GM21717 (cell line): ENCODE data around the gene ZCCHC14.
"Not testable (repeated sequence)": the region's sequence is repeated elsewhere in the genome, so short reads cannot be mapped to it uniquely, and the experiment has no call there.

Experiments
- ATAC-seq: cut with Tn5 transposase; IDR thresholded peaks from one replicate; pipeline ENCODE4 v1.9.1; 2021; ENCODE audit warnings: mild to moderate bottlenecking, moderate library complexity; ENCODE audit not compliant: unreplicated experiment

ZCCHC14 gene

DNA sequence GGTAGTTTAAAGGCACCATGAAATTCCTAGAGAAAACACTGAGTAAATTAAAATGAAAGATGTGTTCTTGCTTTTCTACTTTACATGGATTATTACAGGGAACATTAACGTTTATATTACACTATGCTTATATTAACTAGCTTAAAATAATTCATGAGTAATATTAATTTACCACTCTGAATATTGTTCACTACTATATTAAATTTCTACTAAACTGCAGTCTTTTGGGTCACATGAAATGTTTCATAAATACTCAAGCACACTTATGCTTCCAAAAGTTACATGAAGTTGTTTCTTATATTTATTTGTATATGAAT, 104.0 kb downstream of the ZCCHC14 start:
- ATAC-seq: no peak

DNA sequence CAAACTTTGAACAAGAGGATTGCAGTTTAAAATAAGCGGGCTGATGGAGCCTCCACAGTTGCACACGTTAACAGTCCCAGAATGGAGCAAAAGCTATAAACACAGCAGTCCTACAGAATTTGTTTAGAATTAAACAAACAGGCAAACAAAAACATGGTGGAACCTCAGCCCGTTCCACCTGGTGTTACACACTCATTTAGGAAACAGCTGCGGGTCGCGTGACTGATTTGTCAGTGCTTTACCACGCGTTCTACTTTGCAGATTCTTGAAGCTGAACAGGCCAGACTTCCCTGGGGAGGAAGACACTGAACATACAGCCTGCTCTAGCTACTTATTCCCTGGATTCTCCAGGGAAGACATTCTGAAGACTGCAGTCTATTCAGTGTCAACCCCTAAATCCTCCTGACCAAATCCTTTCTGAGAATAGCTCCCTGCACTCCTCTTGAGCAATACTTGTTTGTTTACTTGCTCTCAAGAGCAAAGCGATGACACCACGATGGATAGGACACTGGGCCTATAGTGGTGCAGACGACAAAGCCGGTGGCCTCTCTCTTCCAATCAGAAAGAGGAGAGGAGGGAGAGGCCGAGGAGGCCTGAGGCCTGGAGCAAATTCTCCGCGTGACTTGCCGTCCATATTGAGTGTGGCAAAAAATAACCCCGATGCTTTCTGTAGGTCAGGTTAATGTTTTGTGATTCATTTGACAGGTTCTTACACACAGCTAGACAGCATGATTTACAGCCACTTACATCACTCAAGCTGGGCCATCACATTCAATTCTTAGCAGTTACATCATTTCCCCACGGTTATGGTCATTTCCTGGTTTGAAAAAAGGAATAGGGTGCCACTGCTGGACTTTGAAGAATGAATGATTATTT, 104.6 kb downstream of the ZCCHC14 start:
- ATAC-seq: peak; percentile 49

DNA sequence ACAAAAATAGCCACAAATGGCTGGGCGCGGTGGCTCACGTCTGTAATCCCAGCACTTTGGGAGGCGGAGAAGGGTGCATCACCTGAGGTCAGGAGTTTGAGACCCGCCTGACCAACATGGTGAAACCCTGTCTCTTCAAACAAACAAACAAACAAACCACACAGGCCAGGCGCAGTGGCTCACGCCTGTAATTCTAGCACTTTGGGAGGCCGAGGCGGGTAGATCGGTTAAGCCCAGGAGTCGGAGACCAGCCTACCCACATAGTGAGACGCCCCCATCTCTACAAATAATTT, 108.0 kb downstream of the ZCCHC14 start:
- not testable (repeated sequence) for ATAC-seq

DNA sequence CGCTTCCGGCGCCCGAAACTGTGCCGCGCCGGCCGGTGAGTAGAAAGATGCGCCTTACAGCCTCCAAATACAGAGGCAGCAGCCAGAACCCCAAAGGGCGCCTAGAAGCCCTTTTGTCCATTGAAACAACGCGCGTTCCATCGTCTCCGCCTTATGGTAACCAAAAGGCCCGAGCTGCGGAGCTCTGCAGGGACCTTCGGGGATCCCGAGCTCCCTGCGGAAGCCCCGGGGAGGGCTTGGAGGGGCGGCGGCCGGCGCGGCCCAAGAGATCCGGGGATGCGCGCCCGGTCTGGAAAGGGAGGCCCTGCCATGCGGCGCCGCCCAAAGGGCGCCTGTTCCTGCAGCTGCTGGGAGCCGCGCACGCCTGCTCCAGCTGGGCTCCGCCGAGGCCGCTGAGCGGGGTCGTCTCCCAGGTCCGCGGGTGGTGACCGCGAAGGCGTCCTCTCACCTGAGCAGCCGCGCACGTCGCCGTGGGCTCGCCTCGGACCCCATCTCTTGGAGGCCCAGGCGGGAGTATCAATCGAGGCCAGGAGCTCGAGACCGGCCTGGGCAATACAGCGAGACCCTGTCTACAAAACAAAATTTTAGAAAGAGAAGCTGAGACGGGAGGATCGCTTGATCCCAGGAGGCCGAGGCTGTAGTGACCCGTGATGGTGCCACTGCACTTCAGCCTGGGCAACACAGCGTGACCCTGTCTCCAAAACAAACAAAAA, 108.5 kb downstream of the ZCCHC14 start:
- ATAC-seq: peak; percentile 26

DNA sequence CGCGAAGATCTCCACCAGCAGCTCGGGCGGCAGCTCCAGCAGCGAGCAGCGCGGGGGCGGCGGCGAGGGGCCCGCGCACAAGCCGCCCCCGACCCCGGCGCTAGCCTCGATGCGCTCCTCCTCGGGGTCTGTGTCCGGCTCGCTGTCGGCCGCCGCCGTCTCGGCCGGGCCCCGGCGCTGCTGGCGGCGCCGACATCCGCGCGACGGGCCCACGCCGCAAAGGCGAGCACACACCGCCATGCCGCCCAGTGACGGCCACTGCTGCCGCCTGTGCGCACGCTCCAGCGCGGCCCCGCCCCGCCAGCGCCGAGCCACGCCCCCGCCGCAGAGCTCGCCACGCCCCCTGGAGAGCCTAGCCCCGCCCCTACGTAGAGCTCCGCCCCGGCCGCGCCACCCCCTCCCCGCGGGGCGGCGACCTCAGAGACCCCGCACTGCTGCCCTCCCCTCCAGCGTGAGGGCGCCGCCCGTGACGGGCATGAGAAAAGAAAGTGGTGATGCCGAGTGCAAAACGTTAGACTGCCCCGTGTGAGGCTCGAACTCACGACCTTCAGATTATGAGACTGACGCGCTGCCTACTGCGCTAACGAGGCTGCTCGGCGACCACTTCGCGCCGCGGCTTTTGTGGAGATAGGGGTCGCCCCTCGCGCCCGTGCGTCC, 109.2 kb downstream of the ZCCHC14 start, which contains the start of gene FBXO31:
TSS of gene FBXO31 (minus strand) at position 272 of the 657 bp plus-strand sequence. CDS start at position 240, 32 bp downstream.
- ATAC-seq: peak; percentile 42

DNA sequence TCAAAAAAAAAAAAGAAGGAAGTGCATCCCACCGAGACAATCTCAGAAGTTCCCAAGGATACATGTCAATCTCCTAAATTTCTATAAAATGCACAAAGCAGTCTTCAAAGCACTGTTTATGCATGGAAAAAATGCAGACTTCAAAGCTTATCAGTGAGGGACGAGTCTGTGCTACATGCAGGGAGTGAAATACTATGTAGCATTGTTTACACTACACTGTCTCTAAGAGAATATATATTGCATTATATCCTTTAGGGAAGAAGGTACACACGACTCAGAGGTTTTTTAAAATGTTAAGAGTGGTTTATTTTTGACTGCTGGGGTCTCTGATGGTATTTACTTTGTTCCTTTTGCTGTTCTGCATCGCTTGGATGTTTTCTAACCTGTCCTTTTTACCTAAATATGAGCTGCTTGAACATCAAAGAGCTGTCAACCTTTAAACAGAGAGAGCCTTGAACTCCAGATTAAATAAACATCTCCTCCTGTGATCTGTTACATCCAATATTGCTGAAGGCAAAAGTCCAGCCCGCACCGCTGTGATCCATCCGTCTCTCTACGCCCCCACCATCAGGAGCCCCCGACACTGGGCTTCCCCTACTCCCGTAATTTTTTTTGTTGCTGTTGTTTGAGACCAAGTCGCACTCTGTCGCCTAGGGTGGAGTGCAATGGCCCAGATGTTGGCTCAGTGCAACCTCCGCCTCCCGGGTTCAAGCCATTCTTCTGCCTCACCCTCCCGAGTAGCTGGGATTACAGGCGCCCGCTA, 110.6 kb downstream of the ZCCHC14 start:
- no peak for ATAC-seq

DNA sequence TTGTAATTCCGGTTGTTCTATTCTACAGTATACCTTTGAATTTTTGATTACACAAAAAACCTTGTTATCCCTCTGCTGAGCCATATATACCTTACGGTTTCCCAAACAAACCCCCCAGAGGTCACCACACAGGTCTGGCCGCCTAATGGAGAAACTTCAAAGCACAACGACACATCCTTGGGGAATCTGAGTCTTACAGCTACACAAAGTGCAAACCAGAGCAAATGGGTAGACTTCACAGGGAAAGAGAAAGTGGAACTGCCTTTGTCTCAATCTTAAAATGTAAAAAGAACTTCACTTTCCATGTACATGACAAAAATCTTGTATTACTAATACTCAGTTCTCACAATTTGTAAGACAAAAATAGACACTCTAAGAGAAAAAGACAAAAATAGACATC, 111.9 kb downstream of the ZCCHC14 start:
- ATAC-seq: no peak

DNA sequence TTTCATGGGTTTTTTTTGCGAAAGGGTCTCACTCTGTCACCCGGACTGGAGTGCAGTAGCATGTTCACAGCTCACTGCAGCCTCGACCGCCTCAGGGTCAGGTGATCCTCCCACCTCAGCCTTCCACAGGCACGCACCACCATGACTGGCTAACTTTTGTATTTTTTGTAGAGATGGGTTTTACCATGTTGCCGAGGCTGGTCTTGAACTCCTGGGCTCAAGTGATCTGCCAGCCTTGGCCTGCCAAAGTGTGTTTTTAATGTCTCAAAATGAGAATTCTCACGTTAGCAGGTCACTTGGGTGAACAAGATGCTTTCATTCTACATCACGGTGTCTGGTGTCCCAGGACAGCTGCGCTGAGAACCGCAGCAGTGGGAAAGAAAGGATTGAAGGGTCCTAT, 112.4 kb downstream of the ZCCHC14 start:
- ATAC-seq: no peak

DNA sequence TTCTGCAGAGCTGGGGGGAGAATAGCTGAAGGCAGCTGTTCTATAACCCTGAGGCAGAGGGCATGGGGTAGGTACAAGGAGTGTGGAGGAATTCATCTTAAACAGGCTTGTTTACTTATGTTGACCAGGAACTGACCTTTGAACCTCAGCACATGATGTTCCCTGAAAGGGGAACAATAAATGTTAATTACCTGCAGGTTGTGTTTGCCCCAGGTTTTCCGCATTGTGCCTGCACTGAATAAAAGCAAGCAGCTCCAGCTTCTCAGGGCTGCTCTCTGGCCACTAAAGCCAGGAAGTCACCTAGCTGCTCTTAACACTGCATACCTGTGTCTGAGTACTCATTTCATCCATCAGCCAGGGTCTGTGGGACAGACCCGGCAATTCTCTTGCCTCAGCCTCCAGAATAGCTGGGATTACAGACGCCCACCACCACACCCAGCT, 113.5 kb downstream of the ZCCHC14 start:
- not testable (repeated sequence) for ATAC-seq

DNA sequence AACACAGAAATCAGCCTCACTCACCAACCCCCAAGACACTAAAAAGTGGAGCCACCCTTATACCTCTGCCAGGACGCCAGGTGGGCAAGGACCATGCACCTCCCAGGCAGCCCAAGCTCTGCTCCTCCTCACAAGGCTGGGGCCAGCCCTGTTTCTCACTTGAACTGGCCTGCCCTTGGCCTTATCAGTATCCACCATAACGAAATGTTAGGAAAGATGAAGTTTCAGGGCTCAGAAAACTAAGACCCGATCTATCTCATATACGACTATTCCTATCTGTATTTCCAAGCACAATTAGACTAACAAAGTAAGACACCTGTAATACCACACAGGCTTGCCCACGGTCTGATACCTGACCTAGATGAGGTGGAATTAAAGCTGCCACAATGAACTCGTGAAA, 116.2 kb downstream of the ZCCHC14 start:
- no peak for ATAC-seq

DNA sequence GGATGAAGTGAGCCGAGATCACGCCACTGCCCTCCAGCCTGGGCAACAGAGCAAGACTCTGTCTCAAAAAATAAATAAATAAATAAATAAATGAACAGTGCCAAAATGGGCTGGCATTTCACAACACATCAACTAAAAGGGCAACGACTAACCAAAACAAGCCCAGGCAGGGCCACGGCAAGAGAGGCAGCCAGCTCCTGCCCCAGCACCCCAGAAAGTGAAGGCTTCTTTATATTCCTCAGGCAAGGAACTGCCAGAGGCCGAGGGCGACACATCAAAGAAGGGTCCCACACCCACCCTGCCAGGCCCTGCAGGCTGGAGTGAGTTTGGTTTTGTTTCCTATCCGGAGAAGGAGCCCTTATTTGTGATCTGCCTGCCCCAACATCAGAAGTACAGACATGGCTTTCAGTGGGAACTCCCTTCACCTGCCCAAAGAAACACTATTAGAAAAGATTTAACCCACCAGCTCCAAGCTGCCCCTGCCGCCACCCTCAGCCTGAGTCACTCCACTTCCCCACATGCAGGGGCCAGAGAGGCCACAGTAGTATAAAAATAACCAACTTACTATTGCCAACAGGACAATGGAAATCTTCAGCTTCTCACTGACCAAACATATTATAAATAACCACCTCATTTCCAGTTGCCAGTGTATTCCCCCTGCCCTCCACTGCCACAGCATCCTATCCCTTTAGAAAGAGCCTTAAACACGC, 117.2 kb downstream of the ZCCHC14 start:
- ATAC-seq: no peak

DNA sequence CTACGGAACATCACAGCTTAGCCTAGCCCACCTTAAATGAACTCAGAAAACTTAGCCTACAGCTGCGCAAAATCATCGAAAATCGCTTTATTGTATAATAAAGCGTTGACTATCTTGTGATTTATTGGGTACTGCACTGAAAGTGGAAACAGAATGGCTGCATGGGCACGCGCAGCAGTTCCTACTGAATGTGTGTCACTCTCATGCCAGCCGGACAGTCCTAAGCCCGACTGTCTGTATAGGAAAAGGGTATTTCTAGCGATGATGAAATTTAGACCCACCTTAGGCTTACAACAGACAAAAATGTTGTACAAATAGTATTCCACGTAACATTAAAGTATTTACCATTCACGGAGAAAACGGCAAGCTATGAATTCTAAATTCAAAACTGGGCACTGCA, 118.5 kb downstream of the ZCCHC14 start:
- no peak for ATAC-seq

DNA sequence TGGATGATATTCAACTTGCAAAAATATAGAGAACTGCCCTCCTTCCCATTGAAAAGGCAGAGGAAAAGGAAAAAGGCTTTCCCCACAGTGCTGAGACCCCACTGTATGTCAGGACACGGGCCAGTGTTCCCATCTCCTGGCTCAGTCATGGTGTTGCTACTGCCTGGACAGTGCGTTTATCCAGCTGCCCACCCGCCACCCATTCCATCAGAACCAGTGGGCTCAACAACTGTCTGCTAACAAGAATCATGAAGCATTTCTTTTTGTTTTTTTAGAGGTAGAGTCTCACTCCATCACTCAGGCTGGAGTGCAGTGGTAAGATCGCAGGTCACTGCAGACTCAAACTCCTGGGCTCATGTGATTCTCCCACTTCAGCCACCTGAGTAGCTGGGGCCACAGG, 120.5 kb downstream of the ZCCHC14 start:
- ATAC-seq: no peak

DNA sequence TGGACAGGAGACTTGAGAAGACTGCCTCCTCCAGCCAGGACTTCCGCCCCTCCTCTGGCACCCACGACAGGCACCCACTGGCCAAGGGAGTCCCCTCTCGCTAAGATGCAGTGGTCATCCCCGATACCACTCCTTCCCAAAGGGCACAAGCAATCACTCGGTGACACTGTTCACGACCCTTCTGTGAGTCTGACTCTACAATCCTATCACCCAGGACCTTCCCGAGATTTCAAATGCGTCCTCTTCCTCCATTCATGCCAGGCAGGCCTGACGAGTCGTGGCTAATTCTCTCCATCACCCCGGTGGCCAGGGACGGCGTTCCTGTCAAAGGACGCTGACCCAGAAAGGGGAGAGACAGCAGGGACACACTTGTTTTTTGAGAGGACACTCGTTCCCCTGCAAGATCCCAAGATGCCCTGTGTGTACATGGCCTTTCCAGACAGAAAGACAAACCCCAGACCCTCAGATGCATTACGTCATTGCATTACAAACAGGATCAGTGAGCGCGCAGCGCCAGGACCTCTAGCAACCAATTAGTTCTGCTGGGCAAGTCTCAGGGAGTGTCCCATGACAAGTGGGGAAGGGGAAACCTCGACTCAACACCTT, 121.5 kb downstream of the ZCCHC14 start:
- no peak for ATAC-seq

DNA sequence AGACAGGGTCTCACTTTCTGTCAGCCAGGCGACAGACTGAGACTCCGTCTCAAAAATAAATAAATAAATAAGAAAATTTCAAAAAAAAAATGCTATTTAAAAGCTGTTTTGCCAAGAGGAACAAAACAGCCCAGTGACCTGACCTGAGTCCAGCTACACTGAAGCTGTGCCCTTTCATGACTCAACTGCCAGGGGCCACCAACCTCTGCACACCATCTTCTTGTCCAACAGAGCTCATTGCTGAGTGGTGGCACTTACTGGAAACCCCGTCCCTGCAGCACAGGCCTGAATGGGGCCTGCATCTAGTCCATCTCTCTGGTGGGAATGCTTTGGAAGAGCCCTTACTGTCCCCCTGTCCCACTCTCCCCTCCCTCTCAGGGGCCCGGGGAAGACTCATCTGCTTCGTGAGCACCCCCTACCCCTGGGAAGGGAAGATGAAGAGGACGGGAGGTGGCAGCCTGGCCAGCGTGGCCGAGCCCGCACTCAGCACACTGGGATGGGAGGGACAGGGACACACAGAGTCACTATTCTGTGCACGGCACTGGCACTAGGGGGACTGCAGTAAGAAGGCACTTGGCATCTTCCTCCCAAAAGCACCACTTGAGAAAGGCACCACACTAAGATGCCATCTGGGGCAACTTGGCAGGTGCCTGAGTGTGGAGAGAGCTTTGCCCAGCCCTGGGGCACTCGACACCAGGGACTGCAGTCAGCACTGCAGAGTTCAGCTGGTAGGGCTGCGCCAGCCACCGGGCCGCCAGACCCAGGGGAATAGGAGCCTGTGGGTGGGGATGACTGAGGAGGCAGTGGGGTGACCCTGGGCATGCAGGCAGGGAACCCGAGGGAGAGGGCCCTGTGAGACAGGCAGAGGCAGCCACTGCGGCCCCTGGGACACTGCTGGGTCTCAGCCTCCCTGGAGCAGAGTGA, 122.8 kb downstream of the ZCCHC14 start:
- no peak for ATAC-seq

DNA sequence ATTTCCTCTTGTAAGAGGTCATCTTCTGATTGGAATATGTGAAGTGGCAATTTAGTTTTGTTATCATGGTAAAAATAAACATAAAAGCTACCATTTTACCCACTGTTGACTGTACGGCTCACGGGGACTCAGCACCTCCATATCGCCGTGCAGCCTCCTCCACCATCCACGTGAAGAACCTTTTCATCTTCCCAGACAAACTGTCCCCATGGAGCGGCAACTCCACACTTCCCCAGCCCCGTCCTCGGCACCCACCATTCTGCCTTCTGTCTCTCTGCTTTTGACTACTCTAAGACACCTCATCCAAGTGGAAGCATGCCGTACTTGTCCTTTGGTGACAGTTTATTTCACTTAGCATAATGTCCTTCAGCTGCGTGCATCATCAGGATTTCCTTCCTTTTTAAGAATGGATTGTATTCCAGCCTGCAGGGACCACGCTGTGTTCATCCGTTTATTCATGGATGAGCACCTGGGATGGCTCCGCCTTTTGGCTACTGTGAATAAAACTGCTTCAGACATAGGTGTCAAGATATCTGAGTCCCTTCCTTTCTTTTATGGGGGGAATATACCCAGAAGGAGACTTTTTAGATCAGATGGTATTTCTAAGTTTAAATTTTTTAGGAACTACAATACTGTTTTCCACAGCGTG, 123.6 kb downstream of the ZCCHC14 start:
- no peak for ATAC-seq

DNA sequence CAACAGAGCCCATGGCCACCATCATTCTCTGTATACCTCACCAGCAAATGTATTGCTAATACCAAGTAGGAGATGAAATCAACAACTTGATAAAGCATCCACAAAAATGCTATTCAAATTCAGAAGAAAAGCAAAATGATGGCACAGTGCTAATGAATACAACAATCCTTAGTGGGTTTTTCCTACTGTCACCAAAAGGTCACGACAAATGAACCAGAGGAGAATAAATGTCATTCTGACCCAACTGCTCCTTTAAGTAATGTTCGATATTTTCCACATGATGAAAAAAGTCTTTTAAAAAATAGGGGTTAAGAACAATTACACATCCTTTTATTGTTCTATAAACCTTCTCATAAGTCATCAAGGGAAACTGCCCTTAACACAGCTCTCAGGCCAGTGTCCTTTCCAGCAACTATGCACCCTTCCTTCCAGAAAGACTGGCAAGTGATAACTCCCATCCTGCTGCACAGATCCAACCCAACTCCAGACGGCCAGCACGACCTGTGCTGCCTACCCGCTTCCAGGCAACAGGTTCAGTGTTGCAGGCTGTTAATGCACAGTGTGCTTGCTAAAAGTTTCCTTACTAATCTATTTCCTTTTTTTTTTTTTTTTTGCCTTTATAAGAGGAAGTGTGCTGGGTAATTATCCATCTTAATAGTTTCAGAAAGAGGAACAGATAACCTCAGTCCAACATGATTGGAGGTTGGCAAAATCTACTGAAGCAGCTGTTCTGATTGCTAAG, 124.6 kb downstream of the ZCCHC14 start:
- no peak for ATAC-seq

DNA sequence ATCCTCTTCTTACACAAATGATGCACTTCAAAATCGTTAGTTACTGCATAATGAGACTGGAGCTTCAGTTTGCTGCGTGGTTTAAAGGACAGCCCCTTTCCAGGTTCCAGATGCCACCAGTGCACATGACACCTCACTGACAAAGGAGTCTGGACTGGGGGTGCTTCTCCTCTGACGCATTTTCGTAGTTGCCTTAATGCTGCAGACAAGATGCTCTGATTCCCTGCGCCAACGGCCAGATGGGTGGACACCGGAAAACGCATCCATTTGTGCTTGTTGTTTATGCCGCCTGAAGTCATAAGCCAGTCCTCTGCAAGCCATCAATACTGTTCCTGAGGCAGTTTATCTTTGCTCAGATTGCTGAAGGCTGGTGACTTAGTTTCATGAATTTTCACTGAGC, 125.3 kb downstream of the ZCCHC14 start:
- no peak for ATAC-seq
